AG10803 (cell line): ENCODE results near the gene AP4E1.
A peak's percentile ranks its signal among the peaks of the same experiment; 100 is the strongest.
"Not testable (repeated sequence)": the region's sequence is repeated elsewhere in the genome, so short reads cannot be mapped to it uniquely, and the experiment has no call there.

Experiments used
- DNase-seq: peaks from one replicate; pipeline ENCODE4 v3.0.0; 2010; ENCODE audit warnings: low read depth
- H3K4me3 ChIP-seq: 2 replicates; pipeline ENCODE4 v1.5.1; 2011; ENCODE audit warnings: mild to moderate bottlenecking, low read length, control low read depth
- CTCF ChIP-seq: conservative IDR thresholded peaks from 2 replicates; pipeline ENCODE4 v1.5.1; 2011; ENCODE audit warnings: mild to moderate bottlenecking, low read length, control low read depth, inconsistent platforms

Gene AP4E1

GRCh38 chr15:50888054-50888453 lies 20.4 kb upstream of the AP4E1 start:
- TF ChIP-seq CTCF: no peak
- H3K4me3 ChIP-seq: no peak overlapping the region
- no peak for DNase-seq

GRCh38 chr15:50889589-50889988 lies 18.9 kb upstream of the AP4E1 start:
- no peak for TF ChIP-seq CTCF
- no peak overlapping the region for H3K4me3 ChIP-seq
- no peak for DNase-seq

GRCh38 chr15:50890751-50891150 lies 17.7 kb upstream of the AP4E1 start:
- DNase-seq: peak; percentile 29
- no peak for TF ChIP-seq CTCF
- H3K4me3 ChIP-seq: no peak overlapping the region

- no peak for DNase-seq
- H3K4me3 ChIP-seq: no peak overlapping the region
- no peak for TF ChIP-seq CTCF
Observed at GRCh38 chr15:50891159-50891558, 17.3 kb upstream of the AP4E1 start.

GRCh38 chr15:50893976-50894375 lies 14.5 kb upstream of the AP4E1 start:
- no peak overlapping the region for H3K4me3 ChIP-seq
- no peak for DNase-seq
- no peak for TF ChIP-seq CTCF

- not testable (repeated sequence) for H3K4me3 ChIP-seq, DNase-seq
Observed at GRCh38 chr15:50901390-50901789, 7.1 kb upstream of the AP4E1 start.

GRCh38 chr15:50904211-50904610 lies 4.3 kb upstream of the AP4E1 start:
- DNase-seq: no peak
- TF ChIP-seq CTCF: no peak
- H3K4me3 ChIP-seq: no peak overlapping the region

- TF ChIP-seq CTCF: no peak
- no peak overlapping the region for H3K4me3 ChIP-seq
- no peak for DNase-seq
Observed at GRCh38 chr15:50905055-50905454, 3.4 kb upstream of the AP4E1 start.
